Omental fat pad (tissue), 4 donors: ENCODE data around the gene TTLL6. TPM values are rescaled to one million over a fixed set of nuclear protein-coding genes. Genes with fewer than 3 reads are reported as not detected.

Experiments used
- ATAC-seq: fragments of 150-250 bp; one replicate; pipeline ENCODE4 v1.9.1; 2016; ENCODE audit warnings: mild to moderate bottlenecking, moderate library complexity; ENCODE audit not compliant: low FRiP score
- DNase-seq: peaks from one replicate; pipeline ENCODE4 v3.0.0-alpha.2; 2019; ENCODE audit warnings: low spot score
- total RNA-seq, 4 donors: library from RNA; depleted of rRNA; stranded (reverse); fragments of >200 nt; gene quantifications; one replicate each; pipeline ENCODE4 v1.1.0, GENCODE V29; 2016
- TF ChIP-seq, protein P1 (sequence below), 3 donors: fragments of 450-650 bp; IDR thresholded peaks; one replicate each; pipeline ENCODE4 v1.5.1; 2016 to 2017; ENCODE audit warnings: antibody characterized with exemption in 3 of 3, mild to moderate bottlenecking in 3 of 3, moderate library complexity in 2 of 3

The TTLL6 gene
- total RNA-seq, 4 donors from 2014 or later: 1.9 TPM; not detected in 3

DNA sequence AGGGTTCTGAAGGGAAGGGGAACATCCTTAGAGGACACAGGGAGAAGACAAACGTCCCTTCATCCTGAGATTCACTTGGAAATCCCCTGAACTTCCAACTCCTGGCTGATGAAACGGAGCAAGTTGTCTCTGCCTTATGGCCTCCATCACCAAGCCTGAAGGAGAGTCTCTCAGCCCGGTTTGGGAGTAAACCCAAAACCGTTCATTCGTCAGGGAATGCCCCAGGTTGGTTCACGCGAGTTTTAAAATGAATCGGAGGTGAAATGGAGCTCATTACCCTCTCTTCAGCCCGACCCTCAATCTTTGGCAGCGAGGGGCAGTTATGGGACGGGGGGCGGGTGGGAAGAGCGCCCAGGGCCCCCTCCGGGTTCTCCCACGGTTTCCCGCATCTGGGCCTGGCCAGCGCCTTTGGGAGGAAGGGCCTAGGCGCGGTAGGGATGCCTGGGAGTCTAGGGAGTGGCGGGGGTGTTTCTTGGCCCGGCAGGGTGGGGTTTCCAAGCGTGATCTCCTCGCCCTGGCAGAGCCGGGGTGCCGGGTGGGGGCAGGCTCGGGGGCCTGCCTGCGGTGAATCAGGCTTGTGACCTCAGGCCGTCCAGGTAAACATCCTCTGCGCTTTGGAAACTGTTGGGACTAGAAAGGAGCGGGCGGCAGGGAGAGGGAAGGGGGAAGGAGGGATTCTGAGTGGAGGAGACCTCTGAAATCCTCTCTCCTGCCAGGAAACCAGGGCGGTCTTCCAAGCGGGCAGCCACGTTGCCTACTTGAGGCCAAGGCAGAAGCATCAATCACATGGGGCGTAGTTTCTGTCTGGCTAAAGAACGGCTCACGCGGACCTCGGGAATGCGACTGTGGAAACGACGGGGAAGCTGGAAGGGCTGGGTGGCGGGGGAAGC is 64.4 kb downstream of the TTLL6 start:
- TF ChIP-seq, protein P1, sequence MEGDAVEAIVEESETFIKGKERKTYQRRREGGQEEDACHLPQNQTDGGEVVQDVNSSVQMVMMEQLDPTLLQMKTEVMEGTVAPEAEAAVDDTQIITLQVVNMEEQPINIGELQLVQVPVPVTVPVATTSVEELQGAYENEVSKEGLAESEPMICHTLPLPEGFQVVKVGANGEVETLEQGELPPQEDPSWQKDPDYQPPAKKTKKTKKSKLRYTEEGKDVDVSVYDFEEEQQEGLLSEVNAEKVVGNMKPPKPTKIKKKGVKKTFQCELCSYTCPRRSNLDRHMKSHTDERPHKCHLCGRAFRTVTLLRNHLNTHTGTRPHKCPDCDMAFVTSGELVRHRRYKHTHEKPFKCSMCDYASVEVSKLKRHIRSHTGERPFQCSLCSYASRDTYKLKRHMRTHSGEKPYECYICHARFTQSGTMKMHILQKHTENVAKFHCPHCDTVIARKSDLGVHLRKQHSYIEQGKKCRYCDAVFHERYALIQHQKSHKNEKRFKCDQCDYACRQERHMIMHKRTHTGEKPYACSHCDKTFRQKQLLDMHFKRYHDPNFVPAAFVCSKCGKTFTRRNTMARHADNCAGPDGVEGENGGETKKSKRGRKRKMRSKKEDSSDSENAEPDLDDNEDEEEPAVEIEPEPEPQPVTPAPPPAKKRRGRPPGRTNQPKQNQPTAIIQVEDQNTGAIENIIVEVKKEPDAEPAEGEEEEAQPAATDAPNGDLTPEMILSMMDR (IDR thresholded peaks at IDR 0.05): no peak
- ATAC-seq: peak; percentile 54
- DNase-seq: no peak

DNA sequence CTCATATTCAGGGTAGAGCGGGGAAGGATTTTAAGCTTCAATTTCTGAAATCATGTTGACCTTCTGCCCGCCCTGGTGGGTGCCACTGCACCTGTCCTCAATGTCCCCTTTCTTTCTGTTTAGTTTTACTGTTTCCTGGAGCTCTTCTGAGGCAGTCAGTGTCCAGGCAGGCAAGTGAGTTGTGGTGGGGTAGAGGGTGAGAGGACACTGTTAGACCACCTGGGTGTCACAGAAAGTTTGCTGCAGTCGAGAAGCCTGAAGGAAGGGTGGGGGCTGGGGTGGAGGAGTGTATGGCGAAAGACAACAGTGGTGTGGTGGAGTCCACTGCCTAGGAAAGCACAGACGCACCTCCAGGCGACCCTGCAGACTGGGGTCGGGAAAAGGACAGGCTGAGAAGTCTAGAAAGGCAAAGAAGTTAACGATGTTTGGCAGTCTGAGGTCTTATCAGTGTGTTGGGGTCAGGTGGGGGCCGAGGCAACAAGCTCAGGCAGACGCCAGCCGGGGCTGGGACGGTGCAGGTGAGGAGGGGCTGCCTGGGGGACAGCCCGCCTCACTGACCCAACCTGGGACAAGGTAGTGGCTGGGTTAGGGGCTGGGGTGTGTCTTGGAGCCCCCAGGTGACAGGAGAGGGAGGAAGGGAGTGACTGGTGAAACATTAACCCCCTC is 65.2 kb downstream of the TTLL6 start:
- no peak for ATAC-seq
- no peak for DNase-seq
- TF ChIP-seq, protein P1 (IDR thresholded peaks at IDR 0.05): no peak

DNA sequence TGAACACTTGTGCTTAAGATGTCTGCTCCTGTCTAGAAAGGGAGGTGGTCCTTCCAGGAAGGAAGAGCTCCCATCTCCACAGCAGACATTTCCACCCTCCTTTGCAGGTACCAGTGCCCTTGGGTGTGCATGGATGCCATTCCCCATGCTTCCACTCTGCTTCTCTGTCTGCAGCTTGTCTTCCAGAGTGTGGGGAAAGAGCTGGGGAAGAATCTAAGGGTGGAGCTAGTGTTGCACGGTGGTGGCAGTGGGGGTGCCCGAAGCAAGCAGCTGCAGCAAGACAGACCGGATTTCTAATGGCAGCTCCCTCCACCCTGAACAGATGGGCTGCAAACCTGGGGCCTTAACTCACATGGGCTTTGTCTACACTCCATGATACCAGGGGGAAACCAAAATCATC is 65.9 kb downstream of the TTLL6 start:
- TF ChIP-seq, protein P1 (IDR thresholded peaks at IDR 0.05): no peak
- DNase-seq (no peak), ATAC-seq (no peak)

DNA sequence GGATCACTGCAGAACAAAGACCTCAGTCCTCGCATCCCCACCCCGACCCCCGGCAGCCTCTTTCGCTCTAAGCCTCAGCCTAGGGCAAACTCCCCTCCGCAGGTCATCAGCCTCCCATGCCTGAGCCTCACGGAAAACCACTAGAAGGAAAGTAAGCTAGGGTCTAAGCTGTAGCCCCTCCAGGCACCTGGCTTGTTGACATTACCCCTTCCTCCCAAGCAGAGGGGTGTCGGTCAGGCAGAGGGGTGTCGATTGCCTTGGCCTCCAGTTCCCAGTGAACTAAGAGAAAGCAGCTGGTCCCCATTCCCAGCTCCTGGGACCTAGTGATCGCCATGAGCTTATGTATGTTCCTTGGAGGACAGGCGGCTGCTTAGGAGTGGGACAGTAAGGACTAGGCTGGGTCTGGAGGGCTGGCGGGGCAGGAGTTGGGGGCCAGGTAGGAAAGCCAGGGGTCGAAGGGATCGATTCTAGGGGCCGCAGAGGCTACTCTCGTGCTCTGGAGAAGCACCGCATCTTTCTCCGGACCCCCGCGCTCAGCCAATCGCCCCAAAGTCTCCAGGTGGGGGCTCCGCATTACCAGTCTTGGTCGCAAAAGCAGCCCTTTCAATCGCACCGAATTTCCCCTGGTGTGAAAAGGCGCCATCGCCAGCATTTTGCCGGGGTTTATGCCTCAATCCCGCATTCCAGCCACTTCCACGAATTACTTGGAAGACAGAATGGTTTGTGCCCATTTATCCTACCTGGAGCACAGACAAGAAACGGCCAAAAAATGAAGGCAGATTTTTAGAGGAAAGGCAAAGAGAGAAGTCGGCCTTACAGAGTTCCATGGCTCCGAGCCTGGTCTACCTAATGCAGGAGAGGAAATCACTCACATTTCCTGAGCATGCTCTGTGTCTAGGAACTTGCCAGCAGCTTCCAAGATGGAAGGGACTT is 67.1 kb downstream of the TTLL6 start:
- DNase-seq (no peak), ATAC-seq (no peak)
- TF ChIP-seq, protein P1 (IDR thresholded peaks at IDR 0.05): no peak

DNA sequence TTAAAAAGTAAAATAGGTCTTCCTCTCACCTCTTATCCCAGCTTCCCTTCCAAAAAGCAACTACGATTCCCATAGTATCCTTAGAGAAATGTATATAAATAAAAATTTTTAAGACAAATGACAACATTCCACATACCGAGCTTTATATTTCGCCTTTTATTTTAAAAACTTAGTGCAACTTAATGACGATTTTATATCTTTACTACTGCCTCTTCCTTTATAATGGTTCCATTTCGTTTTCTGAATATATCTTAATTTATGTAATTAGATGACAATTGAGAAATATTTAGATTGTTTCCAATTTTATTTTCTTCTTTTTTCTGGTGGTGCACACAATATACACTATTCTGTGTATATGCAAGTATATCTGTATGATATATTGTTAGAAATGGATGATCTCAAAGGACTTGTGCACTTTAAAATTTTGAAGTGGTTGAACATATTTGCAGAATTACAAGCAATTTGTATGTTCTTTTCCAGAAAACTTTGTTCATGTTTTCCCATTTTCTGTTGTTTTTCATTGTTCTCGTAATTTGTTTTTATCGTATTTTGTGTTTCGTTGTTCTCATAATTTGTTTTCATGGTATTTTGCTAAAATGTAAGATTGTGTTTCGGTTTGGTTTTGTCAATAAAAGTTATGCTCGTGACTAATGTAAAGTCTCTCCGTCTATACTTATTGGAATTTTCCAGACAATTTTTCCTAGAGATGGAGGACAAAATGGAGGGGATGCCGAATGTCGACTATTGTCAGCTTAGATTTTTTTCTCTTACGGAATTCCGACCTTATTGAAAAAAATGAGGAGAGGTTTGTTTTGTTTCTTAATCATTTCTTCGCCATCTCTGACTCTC is 68.1 kb downstream of the TTLL6 start:
- no peak for DNase-seq

More for the DNA sequence above, 68.1 kb downstream of the TTLL6 start:
- TF ChIP-seq, protein P1 (IDR thresholded peaks at IDR 0.05): no peak
- no peak for ATAC-seq
